Measurements from ENCODE around the gene C8A. TPM values are rescaled to one million over a fixed set of nuclear protein-coding genes. Genes with fewer than 3 reads are reported as not detected.

The C8A gene
- total and polyA plus RNA-seq, 4 donors: 144 to 669 (median 275) TPM

DNA sequence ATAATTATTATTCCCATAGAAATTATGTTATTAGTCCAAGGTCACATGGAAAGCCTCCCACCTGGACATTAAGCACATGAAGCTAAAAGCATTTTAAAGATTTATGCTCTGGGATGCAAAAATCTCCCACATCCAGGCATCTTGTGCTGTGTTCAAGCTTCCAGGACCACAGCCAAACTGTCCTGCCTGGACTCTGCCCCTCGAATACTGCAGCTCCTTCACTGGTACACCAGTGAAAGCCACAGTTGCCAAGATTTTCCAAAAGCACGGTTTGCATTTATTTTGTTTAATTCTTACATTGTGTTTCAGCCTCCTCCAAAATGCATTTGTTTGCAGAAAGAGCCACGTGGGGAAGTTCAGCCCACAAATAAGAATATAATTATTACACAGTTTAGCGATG, 72.6 kb downstream of the C8A start:
- Histone ChIP-seq H3K4me1 (ENCODE audit: control insufficient read depth in 4 of 4, insufficient read depth in 4 of 4, low read length in 3 of 4) (peaks cover 3 to 22% (median 8%) of the 10 kb centered on the region in 4 donors), H3K27ac (ENCODE audit: low read depth in 1 of 2, low read length in 2 of 2) (peak overlapping the region; percentile 49 to 51), H3K4me3 (ENCODE audit: low read depth in 1 of 3, low read length in 3 of 3) (no peak overlapping the region), H3K36me3 (ENCODE audit: control insufficient read depth in 4 of 4, insufficient read depth in 3 of 4, low read depth in 1 of 4, low read length in 3 of 4) (peaks cover 0 to 29% (median 20%) of the 10 kb centered on the region in 4 donors), H3K27me3 (ENCODE audit: control insufficient read depth in 4 of 4, insufficient read depth in 4 of 4, low read length in 3 of 4) (no peaks in the 10 kb centered on the region), H3K9ac (ENCODE audit: low read depth in 1 of 2, low read length in 2 of 2) (no peak overlapping the region), H3K9me3 (ENCODE audit: control insufficient read depth in 4 of 4, low read length in 3 of 4) (no peaks in the 10 kb centered on the region)
- WGBS: 27% methylated on average over 4 of the region's 4 CpGs
- no peak for DNase-seq (ENCODE audit: low spot score)
- TF ChIP-seq FOXA1 (IDR thresholded peaks at IDR 0.05) (no peak), HNF4A (conservative IDR thresholded peaks at IDR 0.05) (peak; percentile 71 to 78), HNF4G (IDR thresholded peaks at IDR 0.05) (no peak), RAD21 (IDR thresholded peaks at IDR 0.05) (peak; percentile 10 to 32), NR2F2 (IDR thresholded peaks at IDR 0.05) (no peak), SP1 (IDR thresholded peaks at IDR 0.05) (no peak), GABPA (IDR thresholded peaks at IDR 0.05 in 1 of 2, conservative IDR thresholded peaks at IDR 0.05 in 1 of 2) (no peak), JUND (IDR thresholded peaks at IDR 0.05) (peak in 1 of 2 donors; percentile 15)
- TF ChIP-seq, protein P1, sequence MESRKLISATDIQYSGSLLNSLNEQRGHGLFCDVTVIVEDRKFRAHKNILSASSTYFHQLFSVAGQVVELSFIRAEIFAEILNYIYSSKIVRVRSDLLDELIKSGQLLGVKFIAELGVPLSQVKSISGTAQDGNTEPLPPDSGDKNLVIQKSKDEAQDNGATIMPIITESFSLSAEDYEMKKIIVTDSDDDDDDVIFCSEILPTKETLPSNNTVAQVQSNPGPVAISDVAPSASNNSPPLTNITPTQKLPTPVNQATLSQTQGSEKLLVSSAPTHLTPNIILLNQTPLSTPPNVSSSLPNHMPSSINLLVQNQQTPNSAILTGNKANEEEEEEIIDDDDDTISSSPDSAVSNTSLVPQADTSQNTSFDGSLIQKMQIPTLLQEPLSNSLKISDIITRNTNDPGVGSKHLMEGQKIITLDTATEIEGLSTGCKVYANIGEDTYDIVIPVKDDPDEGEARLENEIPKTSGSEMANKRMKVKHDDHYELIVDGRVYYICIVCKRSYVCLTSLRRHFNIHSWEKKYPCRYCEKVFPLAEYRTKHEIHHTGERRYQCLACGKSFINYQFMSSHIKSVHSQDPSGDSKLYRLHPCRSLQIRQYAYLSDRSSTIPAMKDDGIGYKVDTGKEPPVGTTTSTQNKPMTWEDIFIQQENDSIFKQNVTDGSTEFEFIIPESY (IDR thresholded peaks at IDR 0.05): no peak

DNA sequence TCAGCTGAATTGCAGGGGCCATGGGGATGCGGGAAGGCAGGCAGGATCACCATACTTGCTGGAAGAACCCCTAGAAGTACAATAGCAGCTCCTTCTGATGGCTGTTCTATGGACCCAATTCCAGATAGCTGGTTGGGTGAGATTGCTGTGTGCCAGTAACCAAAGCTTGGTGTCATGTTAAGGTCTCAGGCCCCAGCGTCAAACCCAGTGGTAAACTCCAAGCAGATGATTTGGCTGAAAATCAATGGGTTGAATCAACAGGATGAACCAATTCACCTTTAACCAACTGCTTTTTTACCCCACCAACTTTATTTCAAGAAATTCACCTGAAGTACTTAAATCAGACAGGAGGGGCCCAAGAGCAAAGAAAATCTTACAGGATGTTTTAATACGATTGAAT, 73.4 kb downstream of the C8A start:
- no peaks in the 10 kb centered on the region for H3K9me3 ChIP-seq (ENCODE audit: control insufficient read depth in 4 of 4, low read length in 3 of 4)
- TF ChIP-seq RAD21 (IDR thresholded peaks at IDR 0.05) (peak in 1 of 2 donors; percentile 10), FOXA1 (IDR thresholded peaks at IDR 0.05) (no peak), RXRA (IDR thresholded peaks at IDR 0.05) (peak; percentile 11 to 58), HNF4A (conservative IDR thresholded peaks at IDR 0.05) (peak in 1 of 2 donors; percentile 42)
- H3K4me3 ChIP-seq (ENCODE audit: low read depth in 1 of 3, low read length in 3 of 3): no peak overlapping the region
- H3K4me1 ChIP-seq (ENCODE audit: control insufficient read depth in 4 of 4, insufficient read depth in 4 of 4, low read length in 3 of 4): peaks cover 3 to 22% (median 8%) of the 10 kb centered on the region in 4 donors
- WGBS: 69% methylated on average over 3 of the region's 3 CpGs
- no peaks in the 10 kb centered on the region for H3K27me3 ChIP-seq (ENCODE audit: control insufficient read depth in 4 of 4, insufficient read depth in 4 of 4, low read length in 3 of 4)
- DNase-seq (ENCODE audit: low spot score): no peak
- H3K27ac ChIP-seq (ENCODE audit: low read depth in 1 of 2, low read length in 2 of 2): peak overlapping the region; percentile 49 to 51
- H3K9ac ChIP-seq (ENCODE audit: low read depth in 1 of 2, low read length in 2 of 2): no peak overlapping the region
- H3K36me3 ChIP-seq (ENCODE audit: control insufficient read depth in 4 of 4, insufficient read depth in 3 of 4, low read depth in 1 of 4, low read length in 3 of 4): peaks cover 1 to 37% (median 28%) of the 10 kb centered on the region in 4 donors

DNA sequence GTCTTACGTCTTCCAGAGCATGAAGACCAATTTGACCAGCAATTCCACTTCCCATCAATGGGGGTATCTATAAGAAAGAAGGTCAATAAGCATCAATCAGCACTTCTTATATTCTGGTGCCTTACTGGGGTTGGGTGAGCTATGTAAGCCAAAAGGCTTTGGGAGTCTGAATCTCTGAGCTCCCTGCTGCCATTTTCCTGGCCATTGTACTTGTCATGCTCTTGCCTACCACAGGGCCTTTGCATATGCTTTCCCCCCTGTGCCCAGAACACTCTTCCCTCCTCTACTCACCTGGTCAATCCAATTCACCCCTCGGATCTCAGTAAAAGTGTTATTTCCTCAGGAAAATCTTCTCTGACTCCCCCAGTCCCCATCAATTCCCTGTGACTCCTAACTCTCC, 74.9 kb downstream of the C8A start:
- Histone ChIP-seq H3K9ac (ENCODE audit: low read depth in 1 of 2, low read length in 2 of 2) (no peak overlapping the region), H3K36me3 (ENCODE audit: control insufficient read depth in 4 of 4, insufficient read depth in 3 of 4, low read depth in 1 of 4, low read length in 3 of 4) (peaks cover 2 to 51% (median 39%) of the 10 kb centered on the region in 4 donors), H3K9me3 (ENCODE audit: control insufficient read depth in 4 of 4, low read length in 3 of 4) (no peaks in the 10 kb centered on the region), H3K27me3 (ENCODE audit: control insufficient read depth in 4 of 4, insufficient read depth in 4 of 4, low read length in 3 of 4) (no peaks in the 10 kb centered on the region), H3K4me3 (ENCODE audit: low read depth in 1 of 3, low read length in 3 of 3) (no peak overlapping the region), H3K4me1 (ENCODE audit: control insufficient read depth in 4 of 4, insufficient read depth in 4 of 4, low read length in 3 of 4) (peaks cover 3 to 22% (median 8%) of the 10 kb centered on the region in 4 donors), H3K27ac (ENCODE audit: low read depth in 1 of 2, low read length in 2 of 2) (no peak overlapping the region)
- 90% methylated on average over 2 of the region's 2 CpGs for WGBS
- DNase-seq (ENCODE audit: low spot score): no peak
- TF ChIP-seq, protein P2, sequence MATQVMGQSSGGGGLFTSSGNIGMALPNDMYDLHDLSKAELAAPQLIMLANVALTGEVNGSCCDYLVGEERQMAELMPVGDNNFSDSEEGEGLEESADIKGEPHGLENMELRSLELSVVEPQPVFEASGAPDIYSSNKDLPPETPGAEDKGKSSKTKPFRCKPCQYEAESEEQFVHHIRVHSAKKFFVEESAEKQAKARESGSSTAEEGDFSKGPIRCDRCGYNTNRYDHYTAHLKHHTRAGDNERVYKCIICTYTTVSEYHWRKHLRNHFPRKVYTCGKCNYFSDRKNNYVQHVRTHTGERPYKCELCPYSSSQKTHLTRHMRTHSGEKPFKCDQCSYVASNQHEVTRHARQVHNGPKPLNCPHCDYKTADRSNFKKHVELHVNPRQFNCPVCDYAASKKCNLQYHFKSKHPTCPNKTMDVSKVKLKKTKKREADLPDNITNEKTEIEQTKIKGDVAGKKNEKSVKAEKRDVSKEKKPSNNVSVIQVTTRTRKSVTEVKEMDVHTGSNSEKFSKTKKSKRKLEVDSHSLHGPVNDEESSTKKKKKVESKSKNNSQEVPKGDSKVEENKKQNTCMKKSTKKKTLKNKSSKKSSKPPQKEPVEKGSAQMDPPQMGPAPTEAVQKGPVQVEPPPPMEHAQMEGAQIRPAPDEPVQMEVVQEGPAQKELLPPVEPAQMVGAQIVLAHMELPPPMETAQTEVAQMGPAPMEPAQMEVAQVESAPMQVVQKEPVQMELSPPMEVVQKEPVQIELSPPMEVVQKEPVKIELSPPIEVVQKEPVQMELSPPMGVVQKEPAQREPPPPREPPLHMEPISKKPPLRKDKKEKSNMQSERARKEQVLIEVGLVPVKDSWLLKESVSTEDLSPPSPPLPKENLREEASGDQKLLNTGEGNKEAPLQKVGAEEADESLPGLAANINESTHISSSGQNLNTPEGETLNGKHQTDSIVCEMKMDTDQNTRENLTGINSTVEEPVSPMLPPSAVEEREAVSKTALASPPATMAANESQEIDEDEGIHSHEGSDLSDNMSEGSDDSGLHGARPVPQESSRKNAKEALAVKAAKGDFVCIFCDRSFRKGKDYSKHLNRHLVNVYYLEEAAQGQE (IDR thresholded peaks at IDR 0.05): no peak
- TF ChIP-seq HNF4G (IDR thresholded peaks at IDR 0.05): no peak
- no peak for TF ChIP-seq HNF4A (conservative IDR thresholded peaks at IDR 0.05)
- TF ChIP-seq, protein P3, sequence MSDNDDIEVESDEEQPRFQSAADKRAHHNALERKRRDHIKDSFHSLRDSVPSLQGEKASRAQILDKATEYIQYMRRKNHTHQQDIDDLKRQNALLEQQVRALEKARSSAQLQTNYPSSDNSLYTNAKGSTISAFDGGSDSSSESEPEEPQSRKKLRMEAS (IDR thresholded peaks at IDR 0.05): no peak
- TF ChIP-seq NR2F2 (IDR thresholded peaks at IDR 0.05): no peak
- TF ChIP-seq FOXA2 (IDR thresholded peaks at IDR 0.05): no peak
- no peak for TF ChIP-seq EGR1 (IDR thresholded peaks at IDR 0.05; ENCODE audit: low read depth in 2 of 2)
- no peak for TF ChIP-seq JUND (IDR thresholded peaks at IDR 0.05)
